Keratinocyte (primary cell): ENCODE measurements around the gene EHBP1.

Source experiments
- CTCF ChIP-seq, 3 experiments: IDR thresholded peaks in 1 of 3; conservative IDR thresholded peaks in 1 of 3; optimal IDR thresholded peaks in 1 of 3; 2 replicates in 2 of 3; 3 replicates in 1 of 3; pipeline versions ENCODE3 to v1.5.1; 2011; ENCODE audit warnings: low read length in 3 of 3, mild to moderate bottlenecking in 3 of 3, moderate library complexity in 2 of 3, control low read depth in 1 of 3, inconsistent platforms in 1 of 3; ENCODE audit not compliant: insufficient read depth in 2 of 3; ENCODE audit errors: extremely low read depth in 1 of 3
- EZH2 ChIP-seq: IDR thresholded peaks from one replicate; pipeline ENCODE4 v1.6.1; 2012; ENCODE audit warnings: inconsistent platforms, mild to moderate bottlenecking, low read length, moderate library complexity

GRCh38 chr2:62717503-62718081 is 12.1 kb downstream of the EHBP1 start:
- TF ChIP-seq CTCF (optimal IDR thresholded peaks at IDR 0.05 in 1 of 3, IDR thresholded peaks at IDR 0.05 in 1 of 3, conservative IDR thresholded peaks at IDR 0.05 in 1 of 3; ENCODE audit: extremely low read depth in 1 of 3, insufficient read depth in 2 of 3, low read length in 3 of 3) = no peak
- TF ChIP-seq EZH2 = no peak
